NOMO-1 treated with dmso at 0.1 percent for 144 hours (cell line): ENCODE data around the gene PPIF.

ENCODE experiments used
- DNase-seq: peaks from one replicate; lab custom pipeline; 2025; ENCODE audit not compliant: unreplicated experiment; lab: John Stamatoyannopoulos, UW

Gene PPIF

DNA sequence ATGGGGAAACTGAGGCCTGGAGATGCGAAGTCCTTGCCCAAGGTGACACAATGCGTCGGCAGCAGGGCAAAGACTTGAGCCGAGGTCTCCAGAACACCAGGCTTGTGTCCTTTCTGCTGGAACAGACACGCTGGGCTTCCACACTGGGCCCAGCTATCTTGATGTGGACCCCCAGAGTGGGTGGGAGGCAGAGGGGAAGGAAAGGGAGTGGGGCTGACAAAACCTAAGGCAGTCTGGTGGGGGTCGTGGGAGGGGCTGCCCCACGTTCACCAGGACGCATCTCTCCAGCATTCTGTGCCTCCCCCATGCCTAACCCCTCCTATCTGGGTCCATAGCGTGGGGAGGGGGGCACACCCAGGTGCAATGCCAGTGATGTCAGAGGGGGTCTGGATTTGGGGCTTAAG is 38.1 kb downstream of the PPIF start:
- DNase-seq, result no peak

DNA sequence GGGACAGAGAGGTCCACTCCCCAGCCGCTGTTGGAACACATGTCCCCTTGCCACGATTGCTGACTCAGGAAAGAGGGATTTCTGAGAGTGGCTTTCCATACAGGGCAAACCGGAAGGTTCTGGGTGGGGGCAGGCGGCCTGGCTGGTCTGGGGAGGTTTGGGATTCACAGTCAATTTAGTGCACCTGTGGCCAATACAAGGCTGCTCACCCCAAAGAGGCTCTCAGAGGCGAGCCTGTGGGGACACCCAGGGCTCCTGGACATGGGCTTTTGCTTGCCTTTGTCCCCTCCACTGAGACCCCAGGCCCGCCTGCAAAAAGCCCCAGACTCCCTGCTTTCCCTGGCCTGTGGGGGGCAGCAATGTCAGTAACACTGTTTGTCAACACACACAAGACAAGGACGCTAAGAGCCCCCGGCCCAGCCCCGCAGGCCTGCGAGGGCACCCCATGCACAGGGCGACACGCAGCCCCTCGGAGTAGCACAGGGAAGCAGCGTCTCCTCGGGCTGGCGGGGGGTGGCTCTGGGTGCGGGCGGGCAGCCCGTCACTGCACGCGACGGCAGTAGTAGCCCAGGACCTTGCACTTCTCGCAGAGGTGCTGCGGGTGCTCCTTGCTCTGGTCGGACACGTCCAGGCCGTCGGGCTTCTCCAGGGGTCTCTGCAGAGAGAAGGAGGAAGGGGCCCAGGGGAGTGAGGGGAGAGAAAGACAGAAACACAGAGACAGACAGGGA is 38.7 kb downstream of the PPIF start:
- DNase-seq, result no peak

DNA sequence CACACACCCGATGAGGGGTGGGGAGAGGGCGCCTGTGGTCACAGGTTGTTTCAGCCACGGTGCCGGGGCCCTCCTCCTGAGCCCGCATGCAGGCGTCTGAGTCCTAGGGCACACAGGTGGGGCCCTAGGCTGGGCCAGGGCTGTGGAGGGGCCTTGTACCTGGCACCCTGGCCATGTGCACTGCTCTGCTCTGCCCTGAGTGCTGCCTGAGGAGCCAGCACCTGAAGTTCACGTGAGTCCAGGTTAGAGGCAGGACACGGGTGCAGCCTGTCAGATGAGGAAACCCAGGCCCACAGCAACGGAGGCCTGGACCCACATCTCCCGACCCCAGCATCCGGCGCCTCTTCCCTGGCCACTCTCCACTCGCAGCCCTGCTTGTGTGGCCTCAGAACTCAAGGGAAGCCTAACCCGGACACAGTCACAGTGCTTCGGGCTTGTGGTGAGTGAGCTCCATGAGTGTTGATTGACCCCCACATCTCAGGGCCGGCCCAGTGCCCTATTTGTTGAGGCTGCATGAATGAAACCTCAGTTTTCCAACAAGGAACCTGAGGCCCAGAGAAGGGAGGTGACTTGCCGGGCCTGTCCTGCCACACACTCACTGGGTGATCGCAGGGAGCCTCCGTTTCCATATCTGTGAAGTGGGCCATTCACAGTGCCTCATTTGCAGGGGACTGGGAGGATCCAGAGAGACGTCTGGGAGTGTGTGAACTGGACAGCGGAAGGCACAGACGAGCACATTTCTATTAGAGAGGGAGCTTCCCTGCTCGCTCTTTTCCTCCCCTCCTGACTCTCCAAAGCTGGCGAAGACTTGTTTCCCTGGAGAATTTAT is 39.6 kb downstream of the PPIF start:
- no peak for DNase-seq

DNA sequence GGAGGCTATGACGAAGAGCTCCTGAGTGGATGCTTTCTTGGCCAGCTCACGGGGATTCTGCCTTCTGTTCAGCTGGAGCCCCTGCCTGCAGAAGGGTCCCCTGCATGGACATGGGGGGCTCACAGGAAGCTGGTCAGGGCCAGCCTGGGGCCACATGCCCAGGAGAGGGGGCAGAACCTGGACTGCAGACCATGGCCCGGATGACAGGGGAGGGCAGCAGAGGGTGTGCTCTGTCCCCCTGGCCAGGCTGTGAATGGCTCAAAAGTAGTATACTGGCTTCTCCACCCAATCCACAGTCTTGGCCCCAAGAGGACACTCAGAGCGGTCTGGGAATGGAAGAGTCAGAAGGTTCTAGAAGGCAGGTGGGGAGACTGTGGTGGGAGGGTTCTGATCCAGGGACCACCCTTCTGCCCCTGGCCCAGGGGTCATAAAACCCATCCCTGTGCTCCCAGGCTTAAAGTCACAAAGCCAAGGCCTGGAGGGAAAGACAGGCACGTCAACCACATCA is 40.3 kb downstream of the PPIF start:
- no peak for DNase-seq

DNA sequence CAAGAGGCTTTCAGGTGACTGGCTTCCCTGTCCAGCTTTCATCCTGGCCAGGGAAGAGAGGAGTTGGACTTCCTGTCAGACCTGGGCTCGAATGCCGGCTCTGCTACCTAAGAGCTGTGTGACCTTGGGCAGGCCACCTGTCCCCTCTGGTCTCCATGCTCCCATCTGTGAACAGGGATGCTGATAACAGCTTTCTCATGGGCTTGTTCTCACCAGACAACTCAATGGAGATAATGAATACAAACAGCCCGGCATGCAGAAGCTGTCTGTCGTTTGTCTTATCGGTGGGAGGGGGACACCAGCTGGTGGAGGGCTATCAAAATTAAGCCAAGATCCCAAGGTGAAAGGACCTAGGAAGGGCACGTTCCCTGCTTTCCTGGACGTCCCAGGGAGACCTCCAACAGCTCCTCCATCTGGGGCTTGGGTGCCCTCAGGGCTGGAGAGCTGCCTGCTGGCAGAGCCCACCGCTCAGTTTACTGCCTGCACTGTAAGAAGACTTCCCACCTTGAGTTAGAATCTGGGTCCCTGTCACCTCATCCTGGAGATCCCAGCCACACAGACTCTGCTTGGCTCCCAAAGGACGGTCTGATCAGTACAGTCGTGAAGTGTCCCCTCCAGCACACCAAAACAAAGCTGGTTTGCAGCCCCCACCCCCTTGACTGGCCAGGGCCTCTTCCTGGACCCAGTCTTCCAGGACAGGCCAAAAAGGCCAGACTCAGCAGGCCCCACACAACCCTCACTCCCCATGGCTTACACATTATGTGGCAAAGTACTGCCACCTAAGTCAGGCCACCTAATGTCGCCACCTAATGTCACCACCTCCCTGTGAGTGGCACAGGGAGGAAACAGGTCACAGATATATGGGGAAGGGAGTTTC is 40.9 kb downstream of the PPIF start:
- no peak for DNase-seq

DNA sequence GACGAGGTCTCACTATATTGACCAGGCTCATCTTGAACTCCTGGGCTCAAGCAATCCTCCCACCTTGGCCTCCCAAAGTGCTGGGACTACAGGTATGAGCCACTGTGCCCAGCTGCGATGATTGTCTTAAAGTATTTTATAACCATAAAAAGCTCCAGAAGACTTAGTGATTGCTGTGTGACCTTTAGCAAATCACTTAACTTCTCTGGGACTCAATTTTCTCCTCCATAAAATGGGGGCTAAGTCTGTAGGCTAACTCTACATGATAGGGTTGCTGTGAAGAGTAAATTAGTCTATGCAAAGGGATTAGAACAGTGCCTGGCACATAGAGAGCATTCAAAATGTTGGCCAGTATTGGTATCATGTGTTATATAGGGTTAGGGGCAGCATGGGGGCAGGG is 42.8 kb downstream of the PPIF start:
- DNase-seq, result no peak

DNA sequence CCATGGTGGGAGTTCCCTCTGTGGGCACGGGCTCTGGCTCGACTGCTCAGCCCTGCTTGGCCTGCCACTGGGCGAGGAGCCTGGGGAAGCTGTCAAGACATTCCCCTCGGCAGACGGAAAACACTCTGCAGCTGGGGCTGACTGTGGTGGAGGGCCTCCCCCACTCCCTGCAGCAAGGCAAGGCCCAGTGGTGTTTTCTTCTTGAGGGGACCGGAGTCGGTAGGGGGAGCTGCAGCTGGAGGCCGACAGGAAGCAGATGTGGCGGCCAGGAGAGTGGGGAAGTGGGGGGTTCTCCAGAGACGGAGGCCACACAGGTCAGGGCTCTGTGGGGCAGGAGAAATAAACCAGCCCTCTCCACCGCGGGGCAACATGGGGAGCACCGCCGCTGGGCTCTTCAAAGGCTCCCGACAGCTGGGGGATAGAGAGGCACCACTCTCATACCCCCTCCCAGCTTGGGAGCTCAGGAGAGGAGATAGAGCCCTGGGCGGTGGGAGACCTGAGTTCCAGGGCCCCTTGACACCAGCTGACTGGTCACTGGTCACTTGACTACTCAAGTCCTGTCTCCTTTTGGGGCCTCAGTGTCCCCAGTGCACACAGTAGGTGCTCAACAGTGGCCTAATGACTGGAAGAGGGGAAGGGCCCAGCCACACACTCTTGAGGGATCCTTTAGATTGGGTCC is 43.4 kb downstream of the PPIF start:
- no peak for DNase-seq

DNA sequence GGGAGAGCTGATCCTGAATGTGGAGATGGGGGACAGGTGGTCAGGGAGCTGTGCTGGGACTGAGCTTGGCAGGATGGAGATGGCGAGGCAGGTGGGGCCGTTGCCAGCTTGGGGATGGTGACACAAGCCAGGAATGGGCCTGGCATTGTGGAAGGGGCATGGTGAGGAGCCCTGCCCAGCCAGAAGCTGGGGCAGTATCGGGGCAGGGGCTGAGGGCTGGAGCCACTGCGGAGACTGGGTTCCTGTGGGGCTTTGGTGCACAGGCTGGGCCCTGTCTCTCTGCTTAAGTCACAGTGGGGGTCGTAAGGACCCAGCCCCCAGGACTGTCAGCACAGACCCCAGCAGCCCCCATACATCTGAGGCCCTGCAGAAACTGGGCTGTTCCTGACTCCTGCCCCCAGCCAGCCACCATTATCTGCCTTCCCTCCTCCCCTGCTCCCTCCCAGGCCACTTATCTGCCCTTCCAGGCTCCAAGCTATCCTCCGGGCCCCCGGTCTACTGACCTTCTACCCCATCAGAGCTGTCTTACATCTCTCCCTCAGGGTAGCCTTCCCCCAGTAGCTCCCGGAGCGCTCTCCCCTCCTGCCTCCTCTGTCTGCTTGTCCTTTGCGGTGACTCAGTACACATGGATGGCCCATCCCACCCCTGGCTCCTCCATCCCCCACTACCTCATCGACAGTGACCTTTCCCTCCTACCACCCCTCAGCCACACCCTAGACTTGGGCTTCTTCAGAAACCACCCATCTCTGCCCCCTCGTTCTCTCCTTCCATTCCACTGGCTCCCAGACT is 44.2 kb downstream of the PPIF start:
- DNase-seq, result no peak

DNA sequence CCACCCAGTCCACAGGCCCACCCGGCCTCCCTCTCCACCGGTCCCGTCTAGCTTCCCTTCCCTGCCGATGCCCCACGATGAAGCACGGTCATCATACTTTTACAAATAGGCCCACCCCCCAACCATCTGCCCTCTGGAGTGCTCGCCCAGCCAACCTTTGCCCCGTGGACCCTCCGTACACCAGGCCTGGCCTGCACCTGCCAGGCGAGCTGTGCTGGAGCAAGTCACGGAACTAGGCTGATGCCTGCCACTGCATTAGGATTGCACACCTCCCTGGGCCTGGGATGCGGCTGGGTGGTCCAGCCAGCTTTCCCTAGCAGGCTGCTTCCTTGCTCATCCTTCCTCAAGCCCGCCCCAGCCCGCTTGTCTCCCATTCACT is 44.7 kb downstream of the PPIF start:
- DNase-seq, result no peak

DNA sequence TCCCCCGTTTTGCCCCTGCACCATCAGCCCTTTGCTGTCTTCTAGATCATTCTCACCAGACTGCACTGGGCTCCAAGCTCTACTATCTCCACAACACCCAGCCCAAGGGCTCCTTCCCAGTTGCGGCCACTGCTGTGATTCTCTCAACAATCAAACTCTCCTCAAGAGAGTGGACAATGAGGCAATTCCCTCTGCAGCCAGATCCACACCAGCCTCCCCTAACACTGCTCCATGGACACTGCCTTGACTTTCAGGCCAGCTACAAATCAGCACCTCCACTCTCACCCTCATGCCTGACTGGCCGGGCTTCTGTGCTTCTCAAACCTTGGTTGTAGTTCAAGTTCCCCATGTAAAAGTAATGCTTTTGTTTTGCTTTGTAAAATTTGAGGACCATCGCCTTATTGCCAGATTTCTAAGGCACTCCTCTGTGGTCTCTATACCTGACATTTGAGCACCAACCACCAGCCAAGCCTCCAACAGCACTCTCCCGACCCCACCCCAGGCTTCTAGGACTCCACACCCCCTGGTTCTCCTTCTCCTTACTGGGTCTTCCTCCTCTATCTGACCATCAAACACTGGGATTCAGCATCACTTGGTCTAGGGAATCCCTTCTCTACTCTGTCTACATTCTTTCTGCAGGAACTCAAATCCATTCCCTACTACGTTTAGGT is 45.4 kb downstream of the PPIF start:
- no peak for DNase-seq

DNA sequence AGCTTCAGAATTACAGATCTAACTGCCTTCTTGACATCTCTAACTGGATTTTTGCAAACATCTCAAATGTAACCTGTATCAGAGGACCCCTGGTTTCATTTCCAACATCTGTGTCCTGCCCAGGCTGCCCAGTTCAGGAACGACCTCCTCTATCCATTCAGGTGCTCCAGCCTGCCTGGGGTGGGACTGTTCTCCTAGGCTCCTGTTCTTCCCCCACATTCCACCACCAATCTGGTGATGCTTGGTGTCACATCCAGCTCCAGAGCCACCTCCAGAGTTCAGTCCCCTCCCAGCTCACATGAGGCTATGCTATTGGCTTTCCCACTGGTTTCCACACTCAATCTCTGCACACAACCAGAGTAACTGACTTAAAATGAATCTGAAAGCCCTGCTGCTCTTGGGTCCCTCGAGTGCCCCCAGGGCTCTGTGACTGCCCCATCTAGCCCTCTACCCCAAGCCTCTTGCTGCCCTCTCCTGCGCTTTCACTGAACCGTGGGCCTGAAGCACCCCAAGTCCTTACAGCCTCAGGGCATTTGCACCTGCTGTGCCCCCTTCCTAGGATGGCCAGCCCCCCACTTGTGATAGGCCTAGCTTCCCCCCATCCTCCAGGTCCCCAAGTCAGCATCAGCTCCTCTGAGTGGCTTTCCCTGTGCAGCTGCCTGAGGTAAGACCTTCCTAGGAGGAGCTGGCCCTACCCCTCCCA is 46.1 kb downstream of the PPIF start:
- DNase-seq, result no peak

DNA sequence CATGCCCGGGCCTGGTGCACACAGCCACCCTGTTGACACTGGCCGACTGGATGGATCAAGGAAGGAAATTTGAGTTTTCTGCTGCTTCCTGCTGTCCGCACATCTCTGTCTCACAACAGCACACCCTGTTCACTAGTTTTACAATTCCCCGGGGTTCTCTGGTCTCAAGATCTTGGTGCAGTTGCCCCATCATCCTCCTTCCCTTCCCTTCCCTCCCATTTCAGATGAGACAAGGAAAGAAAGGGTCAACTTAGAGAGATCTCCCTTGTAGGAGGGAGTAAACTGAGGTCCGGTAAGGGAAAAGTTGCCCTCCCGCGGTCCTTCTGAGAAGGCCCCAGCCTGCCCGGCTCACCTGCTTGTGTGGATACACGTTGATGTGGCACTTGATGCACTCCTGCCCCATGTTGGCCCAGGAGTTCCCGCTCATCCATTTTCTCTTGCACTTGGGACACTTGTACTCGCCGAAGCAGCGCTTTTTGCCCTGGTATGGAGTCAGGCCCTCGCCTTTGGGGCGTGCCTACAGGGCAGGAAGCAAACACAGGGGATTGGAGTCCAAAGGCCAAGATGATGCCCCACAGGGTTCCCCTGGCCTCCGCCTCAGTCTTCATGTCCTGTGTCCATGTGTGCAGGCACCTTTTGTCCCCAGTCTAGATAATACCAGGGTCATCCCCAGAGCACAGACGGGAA is 46.8 kb downstream of the PPIF start:
- DNase-seq, result no peak

DNA sequence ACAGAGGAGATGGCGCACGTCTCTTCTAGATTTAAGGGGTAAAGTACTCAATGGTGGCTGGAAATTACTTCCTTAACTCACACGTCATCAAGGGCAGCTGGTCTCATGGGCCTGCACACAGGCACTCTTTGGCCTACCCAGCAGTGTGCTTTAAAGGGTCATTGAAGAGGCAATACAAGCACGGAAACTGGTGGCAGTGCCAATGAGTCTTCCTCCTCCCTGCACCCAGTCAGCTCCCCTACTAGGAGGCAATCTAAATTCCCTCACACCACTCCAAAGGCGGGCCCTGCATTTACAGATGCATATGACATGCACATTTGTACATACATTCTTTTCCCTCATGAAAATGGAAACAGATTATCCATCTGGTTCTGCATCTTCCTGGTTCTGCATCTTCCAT is 47.4 kb downstream of the PPIF start:
- DNase-seq, result no peak

DNA sequence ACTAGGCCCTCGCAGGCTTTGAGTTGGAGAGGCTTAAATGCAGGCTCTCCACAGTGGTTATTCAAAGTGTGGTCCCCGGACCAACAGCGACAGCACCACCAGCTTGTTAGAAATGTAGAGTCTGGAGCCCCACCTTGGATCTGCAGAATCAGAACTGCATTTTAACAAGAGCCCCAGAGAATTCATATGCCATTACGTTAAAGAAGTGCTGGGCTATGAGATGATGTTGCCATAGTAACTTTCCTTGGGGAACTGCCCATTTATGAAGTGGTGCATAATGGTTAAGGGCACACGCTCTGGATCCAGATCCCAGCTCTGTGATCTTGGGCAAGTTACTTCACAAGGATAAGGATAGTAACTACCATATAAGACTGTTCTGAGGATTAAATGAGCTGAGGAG is 49.3 kb downstream of the PPIF start:
- no peak for DNase-seq

DNA sequence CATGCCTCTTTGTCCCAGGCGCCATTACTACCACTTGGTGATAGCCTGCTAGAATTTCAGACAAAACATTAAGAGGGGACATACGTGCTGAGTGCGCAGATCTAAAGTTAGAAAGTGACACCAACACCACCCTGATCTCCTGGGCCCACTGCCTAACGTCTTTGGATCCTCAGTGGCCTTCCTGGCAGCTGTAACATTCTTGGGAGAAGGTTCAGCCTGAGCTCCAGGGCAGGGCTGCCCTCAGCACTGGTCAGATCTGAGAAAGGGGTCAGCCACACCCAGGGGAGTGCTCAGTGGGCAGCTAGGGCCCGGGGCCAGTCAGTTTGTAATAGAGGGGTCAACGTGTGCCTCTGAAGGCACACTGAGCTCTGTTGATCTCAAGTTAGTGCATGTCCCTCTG is 49.8 kb downstream of the PPIF start:
- no peak for DNase-seq

DNA sequence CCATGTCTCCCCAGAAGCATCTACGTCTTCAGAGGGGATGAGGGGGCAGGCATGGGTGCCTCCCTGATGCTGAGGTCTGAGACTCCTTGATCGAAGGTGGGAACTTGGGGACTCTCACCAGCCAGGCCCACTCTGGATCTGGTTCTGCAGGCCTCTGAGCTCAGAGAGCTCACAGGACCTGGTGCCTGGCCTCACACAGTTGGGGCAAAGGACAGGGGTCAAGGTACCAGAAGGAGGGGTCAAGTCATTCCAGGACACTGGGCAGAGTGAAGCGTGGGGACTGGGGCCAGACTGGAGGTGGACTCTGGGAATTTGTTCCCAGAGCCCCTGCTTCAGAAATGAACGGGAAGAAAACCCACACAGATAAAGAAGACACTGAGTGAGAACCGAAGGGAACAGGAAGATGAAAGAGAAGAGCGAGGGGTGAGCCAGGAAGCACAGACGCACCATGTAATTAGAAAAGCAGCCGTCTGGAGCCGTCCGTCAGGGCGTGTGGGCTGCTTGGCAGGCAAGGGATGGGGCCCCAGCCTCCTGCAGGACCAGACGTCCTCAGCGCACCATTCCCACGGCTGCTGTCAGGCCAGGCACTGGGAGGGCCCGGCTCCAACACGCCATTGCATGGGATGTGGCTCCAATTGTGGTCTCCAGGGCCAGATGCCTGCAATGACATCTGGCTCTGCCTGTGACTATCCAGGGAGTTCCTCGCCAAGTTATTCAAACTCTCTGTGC is 50.5 kb downstream of the PPIF start:
- no peak for DNase-seq

DNA sequence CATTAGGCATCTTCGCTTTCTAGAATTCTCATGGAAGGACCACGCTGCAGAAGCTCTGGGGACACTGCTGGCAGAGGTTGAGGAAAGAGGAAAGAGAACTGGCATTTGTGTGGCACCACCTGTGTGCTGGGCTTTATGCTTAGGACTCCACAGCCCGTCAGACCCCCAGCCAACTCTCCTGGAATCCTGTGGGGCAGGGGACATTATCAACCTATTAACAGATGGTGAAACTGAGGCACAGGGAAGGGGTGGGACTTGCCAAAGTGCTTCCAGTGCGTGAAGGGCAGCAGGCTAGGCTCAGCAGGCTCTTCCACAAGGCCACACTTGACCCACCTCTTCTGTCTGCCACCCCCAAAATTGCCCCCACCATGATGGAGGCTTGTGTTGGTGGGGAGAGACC is 51.4 kb downstream of the PPIF start:
- no peak for DNase-seq
